ENCODE results near the gene LMTK2.

Gene LMTK2

GRCh38 chr7:98233219-98234070 lies 126.8 kb downstream of the LMTK2 start:
- Histone ChIP-seq H3K36me3 (ENCODE audit: control insufficient read depth, insufficient read depth, low read length) (peaks cover 7% of the 10 kb centered on the region), H3K9ac (ENCODE audit: low read length) (no peak overlapping the region), H3K4me3 (ENCODE audit: low read length) (no peak overlapping the region), H3K27me3 (ENCODE audit: control insufficient read depth, insufficient read depth, low read length) (no peaks in the 10 kb centered on the region), H3K4me1 (ENCODE audit: control insufficient read depth, insufficient read depth, low read length) (no peaks in the 10 kb centered on the region), H3K27ac (ENCODE audit: low read depth, low read length) (no peak overlapping the region)

DNA sequence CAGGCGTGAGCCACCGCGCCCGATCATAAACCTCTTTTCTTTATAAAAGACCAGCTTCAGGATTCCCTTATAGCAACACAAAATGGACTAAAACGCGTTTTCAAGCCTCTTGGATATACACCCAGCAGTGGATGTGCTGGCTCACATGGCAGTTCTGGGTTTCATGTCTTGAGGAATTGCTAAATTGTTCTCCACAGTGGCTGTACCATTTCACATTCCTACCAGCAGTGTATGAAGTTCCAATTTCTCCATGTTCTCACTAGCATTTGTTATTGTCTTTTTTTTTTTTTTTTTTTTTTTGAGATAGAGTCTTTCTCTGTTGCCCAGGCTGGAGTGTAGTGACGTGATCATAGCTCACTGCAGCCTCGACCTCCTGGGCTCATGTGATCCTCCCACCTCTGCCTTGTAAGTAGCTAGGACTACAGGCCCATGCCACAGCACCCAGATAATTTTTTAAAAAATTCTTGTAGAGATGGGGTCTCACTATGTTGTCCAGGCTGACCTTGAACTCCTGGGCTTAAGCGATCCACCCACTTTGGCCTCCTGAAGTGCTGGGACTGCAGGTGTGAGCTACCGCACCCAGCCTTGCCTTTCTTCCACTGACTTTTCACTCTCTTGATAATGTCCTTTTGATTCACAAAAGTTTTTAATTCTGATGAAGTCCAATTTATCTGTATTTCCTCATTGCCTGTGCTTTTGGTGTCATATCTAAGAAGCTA lies 127.9 kb downstream of the LMTK2 start:
- no peak overlapping the region for H3K9ac ChIP-seq (ENCODE audit: low read length)
- H3K4me1 ChIP-seq (ENCODE audit: control insufficient read depth, insufficient read depth, low read length): no peaks in the 10 kb centered on the region
- no peak overlapping the region for H3K27ac ChIP-seq (ENCODE audit: low read depth, low read length)
- H3K4me3 ChIP-seq (ENCODE audit: low read length): no peak overlapping the region
- H3K36me3 ChIP-seq (ENCODE audit: control insufficient read depth, insufficient read depth, low read length): peaks cover 8% of the 10 kb centered on the region
- no peaks in the 10 kb centered on the region for H3K27me3 ChIP-seq (ENCODE audit: control insufficient read depth, insufficient read depth, low read length)

DNA sequence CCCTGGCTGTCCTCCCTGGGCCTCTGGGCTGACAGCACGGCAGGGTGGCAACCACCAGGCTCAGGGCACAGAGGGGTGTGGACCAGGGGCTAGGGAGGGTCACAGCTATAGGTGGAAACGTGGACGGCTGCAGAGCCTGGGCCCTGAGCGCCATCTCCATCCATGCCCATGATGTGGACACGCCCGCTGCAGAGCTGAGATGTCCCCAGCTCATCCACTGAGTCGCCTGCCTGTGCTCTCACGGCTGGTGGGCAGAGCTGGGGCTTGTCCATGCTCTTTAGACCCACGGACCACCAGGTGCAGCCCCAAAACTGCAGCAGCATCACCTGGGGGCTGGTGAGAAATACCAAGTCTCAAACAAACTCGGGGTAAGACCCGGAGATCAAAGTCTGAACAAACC lies 129.2 kb downstream of the LMTK2 start:
- Histone ChIP-seq H3K27ac (ENCODE audit: low read depth, low read length) (no peak overlapping the region), H3K36me3 (ENCODE audit: control insufficient read depth, insufficient read depth, low read length) (peaks cover 6% of the 10 kb centered on the region), H3K4me3 (ENCODE audit: low read length) (no peak overlapping the region), H3K9ac (ENCODE audit: low read length) (no peak overlapping the region), H3K27me3 (ENCODE audit: control insufficient read depth, insufficient read depth, low read length) (no peaks in the 10 kb centered on the region), H3K4me1 (ENCODE audit: control insufficient read depth, insufficient read depth, low read length) (no peaks in the 10 kb centered on the region)

GRCh38 chr7:98236355-98237185 lies 129.9 kb downstream of the LMTK2 start:
- no peak overlapping the region for H3K4me3 ChIP-seq (ENCODE audit: low read length)
- H3K4me1 ChIP-seq (ENCODE audit: control insufficient read depth, insufficient read depth, low read length): no peaks in the 10 kb centered on the region
- H3K36me3 ChIP-seq (ENCODE audit: control insufficient read depth, insufficient read depth, low read length): peaks cover 6% of the 10 kb centered on the region
- no peaks in the 10 kb centered on the region for H3K27me3 ChIP-seq (ENCODE audit: control insufficient read depth, insufficient read depth, low read length)
- no peak overlapping the region for H3K9ac ChIP-seq (ENCODE audit: low read length)
- H3K27ac ChIP-seq (ENCODE audit: low read depth, low read length): no peak overlapping the region

- H3K36me3 ChIP-seq (ENCODE audit: control insufficient read depth, insufficient read depth, low read length): peaks cover 8% of the 10 kb centered on the region
- no peaks in the 10 kb centered on the region for H3K27me3 ChIP-seq (ENCODE audit: control insufficient read depth, insufficient read depth, low read length)
- no peak overlapping the region for H3K27ac ChIP-seq (ENCODE audit: low read depth, low read length)
- no peaks in the 10 kb centered on the region for H3K4me1 ChIP-seq (ENCODE audit: control insufficient read depth, insufficient read depth, low read length)
- no peak overlapping the region for H3K9ac ChIP-seq (ENCODE audit: low read length)
- no peak overlapping the region for H3K4me3 ChIP-seq (ENCODE audit: low read length)
Observed at GRCh38 chr7:98238076-98238475, 131.4 kb downstream of the LMTK2 start.

DNA sequence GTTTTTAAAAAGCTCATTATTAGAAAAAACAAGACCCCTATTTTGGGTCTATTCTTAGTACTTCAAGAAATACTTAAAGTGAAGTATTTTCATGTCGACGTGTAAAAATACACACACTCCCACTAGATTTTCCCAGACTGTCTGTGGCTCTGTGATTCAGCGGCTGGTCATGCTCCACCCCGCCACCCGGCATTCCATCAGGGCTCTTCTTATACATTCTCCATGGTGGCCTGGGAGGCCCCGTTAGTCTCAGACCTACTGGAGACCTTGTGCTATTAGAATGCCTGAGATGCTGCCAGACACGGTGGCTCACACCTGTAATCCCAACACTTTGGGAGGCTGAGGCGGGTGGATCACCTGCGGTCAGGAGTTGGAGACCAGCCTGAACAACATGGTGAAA lies 132.3 kb downstream of the LMTK2 start:
- Histone ChIP-seq H3K27me3 (ENCODE audit: control insufficient read depth, insufficient read depth, low read length) (no peaks in the 10 kb centered on the region), H3K27ac (ENCODE audit: low read depth, low read length) (no peak overlapping the region), H3K4me3 (ENCODE audit: low read length) (no peak overlapping the region), H3K9ac (ENCODE audit: low read length) (no peak overlapping the region), H3K4me1 (ENCODE audit: control insufficient read depth, insufficient read depth, low read length) (no peaks in the 10 kb centered on the region), H3K36me3 (ENCODE audit: control insufficient read depth, insufficient read depth, low read length) (peaks cover 8% of the 10 kb centered on the region)

- Histone ChIP-seq H3K27me3 (ENCODE audit: control insufficient read depth, insufficient read depth, low read length) (no peaks in the 10 kb centered on the region), H3K27ac (ENCODE audit: low read depth, low read length) (no peak overlapping the region), H3K9ac (ENCODE audit: low read length) (no peak overlapping the region), H3K4me3 (ENCODE audit: low read length) (no peak overlapping the region), H3K4me1 (ENCODE audit: control insufficient read depth, insufficient read depth, low read length) (no peaks in the 10 kb centered on the region), H3K36me3 (ENCODE audit: control insufficient read depth, insufficient read depth, low read length) (peaks cover 16% of the 10 kb centered on the region)
Observed at GRCh38 chr7:98240961-98241673, 134.5 kb downstream of the LMTK2 start.

GRCh38 chr7:98241674-98242241 lies 135.1 kb downstream of the LMTK2 start:
- Histone ChIP-seq H3K27me3 (ENCODE audit: control insufficient read depth, insufficient read depth, low read length) (no peaks in the 10 kb centered on the region), H3K9ac (ENCODE audit: low read length) (no peak overlapping the region), H3K36me3 (ENCODE audit: control insufficient read depth, insufficient read depth, low read length) (peaks cover 16% of the 10 kb centered on the region), H3K27ac (ENCODE audit: low read depth, low read length) (no peak overlapping the region), H3K4me3 (ENCODE audit: low read length) (no peak overlapping the region), H3K4me1 (ENCODE audit: control insufficient read depth, insufficient read depth, low read length) (no peaks in the 10 kb centered on the region)

- Histone ChIP-seq H3K4me1 (ENCODE audit: control insufficient read depth, insufficient read depth, low read length) (no peaks in the 10 kb centered on the region), H3K9ac (ENCODE audit: low read length) (no peak overlapping the region), H3K27me3 (ENCODE audit: control insufficient read depth, insufficient read depth, low read length) (no peaks in the 10 kb centered on the region), H3K36me3 (ENCODE audit: control insufficient read depth, insufficient read depth, low read length) (peaks cover 16% of the 10 kb centered on the region), H3K27ac (ENCODE audit: low read depth, low read length) (no peak overlapping the region), H3K4me3 (ENCODE audit: low read length) (no peak overlapping the region)
Observed at GRCh38 chr7:98242342-98242741, 135.7 kb downstream of the LMTK2 start.

DNA sequence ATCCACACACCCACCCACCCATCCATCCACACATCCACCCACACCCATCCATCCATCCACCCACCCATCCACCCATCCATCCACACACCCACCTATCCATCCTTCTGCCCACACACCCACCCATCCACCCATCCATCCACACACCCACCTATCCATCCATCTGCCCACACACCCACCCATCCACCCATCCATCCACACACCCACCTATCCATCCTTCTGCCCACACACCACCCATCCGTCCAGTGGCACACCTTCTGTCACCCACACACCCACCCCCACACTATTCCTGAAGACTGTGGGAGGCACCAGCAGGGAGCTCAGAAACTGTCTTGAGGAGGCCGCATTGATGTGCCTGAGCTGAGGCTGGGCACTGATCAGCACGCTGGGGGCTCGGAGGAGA lies 136.3 kb downstream of the LMTK2 start:
- no peak overlapping the region for H3K27ac ChIP-seq (ENCODE audit: low read depth, low read length)
- H3K36me3 ChIP-seq (ENCODE audit: control insufficient read depth, insufficient read depth, low read length): peaks cover 16% of the 10 kb centered on the region
- no peaks in the 10 kb centered on the region for H3K27me3 ChIP-seq (ENCODE audit: control insufficient read depth, insufficient read depth, low read length)
- H3K4me1 ChIP-seq (ENCODE audit: control insufficient read depth, insufficient read depth, low read length): no peaks in the 10 kb centered on the region
- H3K9ac ChIP-seq (ENCODE audit: low read length): no peak overlapping the region
- H3K4me3 ChIP-seq (ENCODE audit: low read length): no peak overlapping the region

- Histone ChIP-seq H3K4me3 (ENCODE audit: low read length) (no peak overlapping the region), H3K9ac (ENCODE audit: low read length) (no peak overlapping the region), H3K4me1 (ENCODE audit: control insufficient read depth, insufficient read depth, low read length) (no peaks in the 10 kb centered on the region), H3K27ac (ENCODE audit: low read depth, low read length) (no peak overlapping the region), H3K27me3 (ENCODE audit: control insufficient read depth, insufficient read depth, low read length) (no peaks in the 10 kb centered on the region), H3K36me3 (ENCODE audit: control insufficient read depth, insufficient read depth, low read length) (peaks cover 10% of the 10 kb centered on the region)
Observed at GRCh38 chr7:98244871-98245270, 138.2 kb downstream of the LMTK2 start.
